KMS-11 (cell line): ENCODE measurements around the gene NEK7.

ENCODE experiments used
- H2AFZ ChIP-seq: fragments of 200-600 bp; sonication (generic); 2 replicates; pipeline ENCODE4 v1.6.1; 2016; ENCODE audit warnings: antibody characterized with exemption, mixed run types, low read depth
- H3K27ac ChIP-seq: fragments of 200-600 bp; sonication (generic); 2 replicates; pipeline ENCODE4 v1.6.1; 2016; ENCODE audit warnings: mild to moderate bottlenecking, mixed run types
- H3K27me3 ChIP-seq: fragments of 200-600 bp; sonication (generic); 2 replicates; pipeline ENCODE4 v1.6.1; 2017; ENCODE audit warnings: mild to moderate bottlenecking, low read depth, mixed run types, moderate library complexity; ENCODE audit not compliant: insufficient read depth
- H3K36me3 ChIP-seq: fragments of 200-600 bp; sonication (generic); 2 replicates; pipeline ENCODE4 v1.6.1; 2017; ENCODE audit warnings: mild to moderate bottlenecking, mixed run types; ENCODE audit not compliant: insufficient read depth
- H3K4me1 ChIP-seq: fragments of 200-600 bp; sonication (generic); 2 replicates; pipeline ENCODE4 v1.6.1; 2016; ENCODE audit warnings: mild to moderate bottlenecking, low read depth, mixed run types; ENCODE audit not compliant: poor library complexity, severe bottlenecking
- H3K4me2 ChIP-seq: fragments of 200-600 bp; sonication (generic); 2 replicates; pipeline ENCODE4 v1.7.0; 2016; ENCODE audit warnings: mild to moderate bottlenecking, mixed run types
- H3K4me3 ChIP-seq: fragments of 200-600 bp; sonication (generic); IDR thresholded peaks from 2 replicates; pipeline ENCODE4 v1.6.1; 2017; ENCODE audit warnings: low read depth, low read length, mixed read lengths; ENCODE audit not compliant: insufficient read depth
- H3K79me2 ChIP-seq: fragments of 200-600 bp; sonication (generic); 2 replicates; pipeline ENCODE4 v1.6.1; 2016; ENCODE audit warnings: low read depth, mixed run types; ENCODE audit not compliant: insufficient read depth
- H3K9ac ChIP-seq: fragments of 200-600 bp; sonication (generic); 2 replicates; pipeline ENCODE4 v1.6.1; 2016; ENCODE audit warnings: mild to moderate bottlenecking, mixed run types
- H4K20me1 ChIP-seq: fragments of 200-600 bp; sonication (generic); 2 replicates; pipeline ENCODE4 v1.6.1; 2016; ENCODE audit warnings: mild to moderate bottlenecking, mixed run types; ENCODE audit not compliant: insufficient read depth
- TF ChIP-seq, protein P1 (sequence below): fragments of 200-600 bp; sonication (generic); conservative IDR thresholded peaks from 2 replicates; pipeline ENCODE4 v1.6.1; 2017; ENCODE audit warnings: low read depth, mild to moderate bottlenecking, antibody characterized with exemption, low read length, moderate library complexity, mixed read lengths

Gene NEK7

DNA sequence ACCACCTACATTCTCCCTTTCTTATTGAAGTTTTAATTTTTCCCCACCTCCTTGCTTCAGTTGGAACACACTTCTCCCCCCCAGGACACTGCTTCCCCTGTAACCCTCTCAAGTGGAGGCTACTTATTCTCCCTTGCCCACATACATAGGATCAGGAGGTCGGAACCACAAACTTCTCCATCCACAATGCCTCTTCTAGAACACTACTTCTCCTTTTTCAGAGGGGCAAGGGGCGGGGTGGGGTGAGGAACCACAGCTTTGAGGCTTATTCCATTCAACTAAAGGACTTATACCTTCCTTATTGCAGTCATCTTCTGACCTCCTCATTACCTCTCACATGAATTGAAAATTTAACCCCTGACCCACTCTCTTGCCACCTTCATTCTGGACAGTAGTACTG, 81.3 kb downstream of the NEK7 start:
- no peaks in the 10 kb centered on the region for H3K36me3 ChIP-seq
- TF ChIP-seq, protein P1, sequence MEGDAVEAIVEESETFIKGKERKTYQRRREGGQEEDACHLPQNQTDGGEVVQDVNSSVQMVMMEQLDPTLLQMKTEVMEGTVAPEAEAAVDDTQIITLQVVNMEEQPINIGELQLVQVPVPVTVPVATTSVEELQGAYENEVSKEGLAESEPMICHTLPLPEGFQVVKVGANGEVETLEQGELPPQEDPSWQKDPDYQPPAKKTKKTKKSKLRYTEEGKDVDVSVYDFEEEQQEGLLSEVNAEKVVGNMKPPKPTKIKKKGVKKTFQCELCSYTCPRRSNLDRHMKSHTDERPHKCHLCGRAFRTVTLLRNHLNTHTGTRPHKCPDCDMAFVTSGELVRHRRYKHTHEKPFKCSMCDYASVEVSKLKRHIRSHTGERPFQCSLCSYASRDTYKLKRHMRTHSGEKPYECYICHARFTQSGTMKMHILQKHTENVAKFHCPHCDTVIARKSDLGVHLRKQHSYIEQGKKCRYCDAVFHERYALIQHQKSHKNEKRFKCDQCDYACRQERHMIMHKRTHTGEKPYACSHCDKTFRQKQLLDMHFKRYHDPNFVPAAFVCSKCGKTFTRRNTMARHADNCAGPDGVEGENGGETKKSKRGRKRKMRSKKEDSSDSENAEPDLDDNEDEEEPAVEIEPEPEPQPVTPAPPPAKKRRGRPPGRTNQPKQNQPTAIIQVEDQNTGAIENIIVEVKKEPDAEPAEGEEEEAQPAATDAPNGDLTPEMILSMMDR = no peak
- no peaks in the 10 kb centered on the region for H3K27me3 ChIP-seq
- no peaks in the 10 kb centered on the region for H4K20me1 ChIP-seq
- H3K9ac ChIP-seq = no peak overlapping the region
- no peak overlapping the region for H3K27ac ChIP-seq
- no peaks in the 10 kb centered on the region; the same call in 1 of the 2 replicates for H3K79me2 ChIP-seq
- no peak overlapping the region for H2AFZ ChIP-seq
- no peaks in the 10 kb centered on the region for H3K4me1 ChIP-seq
- H3K4me3 ChIP-seq = no peak overlapping the region
- H3K4me2 ChIP-seq = no peak overlapping the region

DNA sequence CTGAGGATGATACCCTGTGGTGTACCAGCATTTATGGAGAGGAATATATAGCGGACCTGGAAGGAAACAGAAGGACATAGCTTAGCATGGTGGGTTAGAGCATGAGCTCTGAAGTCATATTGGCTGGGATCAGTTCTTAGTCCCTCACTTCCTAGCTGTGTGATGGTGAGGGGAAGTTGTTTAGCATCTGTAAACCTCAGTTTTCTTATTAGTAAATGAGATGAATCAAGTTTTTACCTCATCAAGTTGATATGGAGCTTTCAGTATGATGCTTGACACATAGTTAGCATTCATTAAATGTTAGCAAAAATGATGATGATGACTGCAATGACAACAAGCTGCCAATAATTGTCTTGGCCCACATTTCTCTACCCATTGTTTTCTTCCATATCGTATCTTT, 84.8 kb downstream of the NEK7 start:
- Histone ChIP-seq H3K9ac (no peak overlapping the region), H3K4me1 (no peaks in the 10 kb centered on the region), H3K79me2 (no peaks in the 10 kb centered on the region; the same call in 1 of the 2 replicates), H3K27me3 (no peaks in the 10 kb centered on the region), H3K4me2 (no peak overlapping the region), H2AFZ (no peak overlapping the region), H3K36me3 (no peaks in the 10 kb centered on the region), H4K20me1 (no peaks in the 10 kb centered on the region), H3K4me3 (no peak overlapping the region), H3K27ac (no peak overlapping the region)
- TF ChIP-seq, protein P1 = no peak

DNA sequence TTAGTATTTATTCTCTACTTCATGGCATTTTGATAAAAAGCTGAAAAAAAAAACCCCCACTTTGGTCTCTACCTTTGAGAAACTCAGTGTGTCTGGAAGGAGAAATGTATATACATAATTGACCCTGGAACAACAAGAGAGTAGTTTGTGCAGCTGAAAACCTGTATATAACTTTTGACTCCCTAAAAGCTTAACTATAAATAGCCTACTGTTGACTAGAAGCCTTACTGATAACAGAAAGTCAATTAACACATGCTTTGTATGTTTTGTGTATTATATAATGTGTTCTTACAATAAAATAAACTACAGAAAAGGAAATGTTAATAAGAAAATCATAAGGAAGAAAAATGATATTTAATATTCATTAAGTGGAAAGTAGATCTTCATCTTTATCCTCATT, 88.0 kb downstream of the NEK7 start:
- H3K36me3 ChIP-seq = no peaks in the 10 kb centered on the region
- TF ChIP-seq, protein P1 = no peak
- H3K4me2 ChIP-seq = no peak overlapping the region
- H3K79me2 ChIP-seq = no peaks in the 10 kb centered on the region; the same call in 1 of the 2 replicates
- H3K27ac ChIP-seq = no peak overlapping the region
- no peak overlapping the region for H3K9ac ChIP-seq
- no peaks in the 10 kb centered on the region for H3K27me3 ChIP-seq
- no peak overlapping the region for H2AFZ ChIP-seq
- H3K4me3 ChIP-seq = no peak overlapping the region
- H4K20me1 ChIP-seq = no peaks in the 10 kb centered on the region
- H3K4me1 ChIP-seq = no peaks in the 10 kb centered on the region

DNA sequence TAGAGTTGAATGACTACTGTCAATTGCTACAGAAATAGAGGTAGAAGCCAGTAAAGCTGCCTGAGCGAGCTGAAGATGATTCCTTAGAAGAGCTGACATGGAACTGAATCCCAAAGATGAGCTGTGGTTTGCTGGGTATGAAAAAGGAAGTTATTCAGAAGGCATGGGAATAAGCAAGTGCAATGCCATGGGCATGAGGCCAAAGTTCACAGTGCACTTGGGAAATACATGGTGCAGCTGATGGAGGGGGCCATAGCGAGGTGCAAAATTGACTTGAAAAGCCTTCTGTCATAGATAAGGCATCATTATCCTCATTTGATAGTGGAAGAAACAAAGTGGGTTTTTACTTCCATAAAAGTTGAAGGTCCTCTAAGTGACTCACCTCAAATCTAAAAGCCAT, 88.6 kb downstream of the NEK7 start:
- Histone ChIP-seq H3K79me2 (no peaks in the 10 kb centered on the region; the same call in 1 of the 2 replicates), H4K20me1 (no peaks in the 10 kb centered on the region)
- TF ChIP-seq, protein P1 = no peak

More for the DNA sequence above, 88.6 kb downstream of the NEK7 start:
- Histone ChIP-seq H3K4me3 (no peak overlapping the region), H3K27me3 (no peaks in the 10 kb centered on the region), H3K4me1 (no peaks in the 10 kb centered on the region), H3K9ac (no peak overlapping the region), H3K36me3 (no peaks in the 10 kb centered on the region), H3K4me2 (no peak overlapping the region), H2AFZ (no peak overlapping the region), H3K27ac (no peak overlapping the region)
